A549 (cell line): ENCODE data around the gene NUCKS1. TPM values are rescaled to one million over a fixed set of nuclear protein-coding genes. Genes with fewer than 3 reads are reported as not detected.

Source experiments
- ATAC-seq, 2 experiments: fragments of 200-7000 bp in 1 of 2; fragments of >200 bp in 1 of 2; cut with Nextera tagmentation in 1 of 2; cut with Tn5 transposase in 1 of 2; 3 replicates each; pipeline versions ENCODE4 v1.8.0 to v1.9.1; 2018 to 2020; ENCODE audit warnings: mild to moderate bottlenecking in 1 of 2, moderate library complexity in 1 of 2
- CTCF ChIA-PET: fragments of 300-600 bp; sonication (Branson Sonifier 250); formaldehyde crosslinking; extraction: SDS; loops from one replicate; lab custom pipeline; 2021; ENCODE audit warnings: antibody characterized with exemption, inconsistent platforms; lab: Yijun Ruan, JAX
- POLR2A ChIA-PET: fragments of 350-600 bp; formaldehyde crosslinking; extraction: SDS; loops from one replicate; lab custom pipeline; 2021; ENCODE audit warnings: antibody characterized with exemption, inconsistent platforms; lab: Yijun Ruan, JAX
- DNase-seq, 2 experiments: peaks; one replicate each; pipeline versions ENCODE4 v3.0.0 to v3.0.0-alpha.2; 2011 to 2016; ENCODE audit warnings: low read depth in 1 of 2, low spot score in 1 of 2
- FAIRE-seq: peaks from 2 replicates; lab custom pipeline; 2011; peaks lifted over from hg19 to GRCh38; lab: Jason Lieb, UNC
- H3K27ac ChIP-seq, 2 experiments: fragments of >200 bp; sonication (Bioruptor Twin); formaldehyde crosslinking; 3 replicates each; pipeline ENCODE4 v1.5.1; 2016 to 2017
- H3K4me1 ChIP-seq: fragments of >200 bp; sonication (Bioruptor Twin); formaldehyde crosslinking; 3 replicates; pipeline ENCODE4 v1.6.1; 2016
- H3K4me2 ChIP-seq: fragments of >200 bp; sonication (Bioruptor Twin); formaldehyde crosslinking; 3 replicates; pipeline ENCODE4 v1.6.1; 2016
- H3K4me3 ChIP-seq: fragments of >200 bp; sonication (Bioruptor Twin); formaldehyde crosslinking; 3 replicates; pipeline ENCODE4 v1.5.1; 2016
- H3K9me3 ChIP-seq: fragments of >200 bp; sonication (Bioruptor Twin); formaldehyde crosslinking; 3 replicates; pipeline ENCODE4 v1.6.1; 2016
- BHLHE40 ChIP-seq: IDR thresholded peaks from 2 replicates; pipeline ENCODE4 v1.6.1; 2012; ENCODE audit warnings: low read depth, low read length, inconsistent platforms
- CBX2 ChIP-seq: fragments of 200-600 bp; sonication (generic); IDR thresholded peaks from 2 replicates; pipeline ENCODE4 v1.6.1; 2016; ENCODE audit warnings: low read depth, mild to moderate bottlenecking, borderline replicate concordance
- EHF ChIP-seq: fragments of 250-450 bp; sonication (Bioruptor Pico); IDR thresholded peaks from 2 replicates; pipeline ENCODE4 v1.5.0; 2020; ENCODE audit warnings: mild to moderate bottlenecking
- EHMT2 ChIP-seq: fragments of 200-600 bp; sonication (generic); IDR thresholded peaks from 2 replicates; pipeline ENCODE4 v1.6.1; 2016; ENCODE audit warnings: antibody characterized with exemption, low read depth, mild to moderate bottlenecking, moderate library complexity
- EP300 ChIP-seq, 2 experiments: fragments of >200 bp; sonication (Bioruptor Twin); formaldehyde crosslinking; IDR thresholded peaks; 2 replicates in 1 of 2; 3 replicates in 1 of 2; pipeline ENCODE4 v1.6.1; 2016 to 2017
- ESRRA ChIP-seq: fragments of 150-350 bp; IDR thresholded peaks from 2 replicates; pipeline ENCODE4 v1.6.1; 2014; ENCODE audit warnings: mild to moderate bottlenecking, low read length, borderline replicate concordance
- FOSB ChIP-seq: fragments of 250-450 bp; sonication (Bioruptor Pico); IDR thresholded peaks from 2 replicates; pipeline ENCODE4 v1.5.0; 2020; ENCODE audit warnings: mild to moderate bottlenecking, moderate library complexity
- FOSL2 ChIP-seq, 2 experiments: fragments of 450-650 bp in 1 of 2; fragments of >200 bp in 1 of 2; sonication (Bioruptor Twin) in 1 of 2; formaldehyde crosslinking; IDR thresholded peaks; 2 replicates each; pipeline versions ENCODE4 v1.5.0 to v1.6.1; 2016 to 2020; ENCODE audit warnings: mild to moderate bottlenecking in 1 of 2, moderate library complexity in 1 of 2
- GATA3 ChIP-seq: IDR thresholded peaks from 2 replicates; pipeline ENCODE4 v1.6.1; 2012; ENCODE audit warnings: borderline replicate concordance
- HDAC2 ChIP-seq: fragments of 200-600 bp; sonication (generic); IDR thresholded peaks from 2 replicates; pipeline ENCODE4 v1.6.1; 2016
- HOXA7 ChIP-seq: fragments of 250-450 bp; sonication (Bioruptor Pico); IDR thresholded peaks from 2 replicates; pipeline ENCODE4 v1.5.0; 2020; ENCODE audit warnings: mild to moderate bottlenecking, moderate library complexity
- HOXB13 ChIP-seq: fragments of 250-450 bp; sonication (Bioruptor Pico); IDR thresholded peaks from 2 replicates; pipeline ENCODE4 v1.5.0; 2020; ENCODE audit warnings: low read depth, mild to moderate bottlenecking, moderate library complexity
- KDM1A ChIP-seq: fragments of 200-600 bp; sonication (generic); IDR thresholded peaks from 2 replicates; pipeline ENCODE4 v1.6.1; 2016; ENCODE audit warnings: low read depth, mild to moderate bottlenecking
- MAFK ChIP-seq: fragments of 450-650 bp; IDR thresholded peaks from 2 replicates; pipeline ENCODE4 v1.6.1; 2014; ENCODE audit not compliant: partially characterized antibody
- MAX ChIP-seq: IDR thresholded peaks from 2 replicates; pipeline ENCODE4 v1.6.1; 2012
- PHF8 ChIP-seq: fragments of 200-600 bp; sonication (generic); IDR thresholded peaks from 2 replicates; pipeline ENCODE4 v1.6.1; 2016; ENCODE audit warnings: low read depth, mild to moderate bottlenecking, antibody characterized with exemption, moderate library complexity, borderline replicate concordance
- POLR2A ChIP-seq: IDR thresholded peaks from 2 replicates; pipeline ENCODE4 v1.6.1; 2012; ENCODE audit warnings: mild to moderate bottlenecking, low read length
- RCOR1 ChIP-seq: fragments of 150-350 bp; IDR thresholded peaks from 2 replicates; pipeline ENCODE4 v1.6.1; 2014; ENCODE audit warnings: antibody characterized with exemption, low read length, low read depth
- RFX5 ChIP-seq: fragments of 450-650 bp; IDR thresholded peaks from 2 replicates; pipeline ENCODE4 v1.7.1; 2014; ENCODE audit warnings: antibody characterized with exemption, mild to moderate bottlenecking, moderate library complexity
- SMC3 ChIP-seq: fragments of >200 bp; sonication (Bioruptor Twin); formaldehyde crosslinking; IDR thresholded peaks from 3 replicates; pipeline ENCODE4 v1.6.1; 2018; ENCODE audit warnings: inconsistent platforms
- SREBF2 ChIP-seq: fragments of 450-650 bp; IDR thresholded peaks from 2 replicates; pipeline ENCODE4 v1.6.1; 2014; ENCODE audit warnings: mild to moderate bottlenecking, moderate library complexity
- ZC3H11A ChIP-seq: fragments of 450-650 bp; IDR thresholded peaks from 2 replicates; pipeline ENCODE4 v1.6.1; 2014; ENCODE audit warnings: antibody characterized with exemption, mild to moderate bottlenecking
- ZFP36 ChIP-seq: fragments of 450-650 bp; IDR thresholded peaks from 2 replicates; pipeline ENCODE4 v1.6.1; 2014; ENCODE audit warnings: borderline replicate concordance; ENCODE audit not compliant: partially characterized antibody
- ZNF302 ChIP-seq: fragments of 250-450 bp; sonication (Bioruptor Pico); IDR thresholded peaks from 2 replicates; pipeline ENCODE4 v1.9.0; 2021; ENCODE audit warnings: inconsistent platforms, mild to moderate bottlenecking, moderate library complexity
- ZSCAN20 ChIP-seq: fragments of 250-450 bp; sonication (Bioruptor Pico); IDR thresholded peaks from 2 replicates; pipeline ENCODE4 v1.8.0; 2022; ENCODE audit warnings: mild to moderate bottlenecking, moderate library complexity
- WGBS: methylation state at CpG from one replicate; pipeline ENCODE4 v1.1.6; 2017; ENCODE audit errors: missing lambda C conversion rate; 5-methylcytosine and 5-hydroxymethylcytosine counted together
- polyA plus RNA-seq, 4 experiments: library from polyadenylated mRNA; depleted of rRNA in 3 of 4; stranded (reverse); fragments of >200 nt; fragmentation: RNase III in 1 of 4; extraction: RNeasy Plus Mini Kit Qiagen cat#74134 plus additional on column Dnase treatment in 1 of 4; gene quantifications; 2 replicates in 3 of 4; 3 replicates in 1 of 4; pipeline ENCODE4 v1.2.3, GENCODE V29; 2011 to 2017
- TF ChIP-seq, protein P1 (sequence below): IDR thresholded peaks from 2 replicates; pipeline ENCODE4 v1.6.1; 2012
- TF ChIP-seq, protein P2 (sequence below): IDR thresholded peaks from 2 replicates; pipeline ENCODE4 v1.6.1; 2012; ENCODE audit warnings: low read depth, borderline replicate concordance

The NUCKS1 gene
- polyA plus RNA-seq, 2 of the 4 experiments (the other 2 are of a cell fraction): 141 to 190 TPM

- TF ChIP-seq ZSCAN20 (CRISPR knock-in tag): no peak
- no peak for TF ChIP-seq HDAC2
- TF ChIP-seq SREBF2: no peak
- no peak for TF ChIP-seq GATA3
- TF ChIP-seq ESRRA: no peak
- no peak for TF ChIP-seq MAX
- no peak for TF ChIP-seq SMC3
- TF ChIP-seq FOSB: no peak
- no peak for TF ChIP-seq PHF8
- TF ChIP-seq EP300 (IDR thresholded peaks at IDR 0.05): no peak
- TF ChIP-seq, protein P1, sequence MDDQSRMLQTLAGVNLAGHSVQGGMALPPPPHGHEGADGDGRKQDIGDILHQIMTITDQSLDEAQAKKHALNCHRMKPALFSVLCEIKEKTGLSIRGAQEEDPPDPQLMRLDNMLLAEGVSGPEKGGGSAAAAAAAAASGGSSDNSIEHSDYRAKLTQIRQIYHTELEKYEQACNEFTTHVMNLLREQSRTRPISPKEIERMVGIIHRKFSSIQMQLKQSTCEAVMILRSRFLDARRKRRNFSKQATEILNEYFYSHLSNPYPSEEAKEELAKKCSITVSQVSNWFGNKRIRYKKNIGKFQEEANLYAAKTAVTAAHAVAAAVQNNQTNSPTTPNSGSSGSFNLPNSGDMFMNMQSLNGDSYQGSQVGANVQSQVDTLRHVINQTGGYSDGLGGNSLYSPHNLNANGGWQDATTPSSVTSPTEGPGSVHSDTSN: no peak
- TF ChIP-seq RCOR1: no peak
- TF ChIP-seq EHMT2: no peak
- TF ChIP-seq, protein P2, sequence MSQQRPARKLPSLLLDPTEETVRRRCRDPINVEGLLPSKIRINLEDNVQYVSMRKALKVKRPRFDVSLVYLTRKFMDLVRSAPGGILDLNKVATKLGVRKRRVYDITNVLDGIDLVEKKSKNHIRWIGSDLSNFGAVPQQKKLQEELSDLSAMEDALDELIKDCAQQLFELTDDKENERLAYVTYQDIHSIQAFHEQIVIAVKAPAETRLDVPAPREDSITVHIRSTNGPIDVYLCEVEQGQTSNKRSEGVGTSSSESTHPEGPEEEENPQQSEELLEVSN: no peak
- no peak for TF ChIP-seq HOXA7 (CRISPR knock-in tag)
Measured at GRCh38 chr1:205786601-205787000, 36.6 kb upstream of the NUCKS1 start.

GRCh38 chr1:205785446-205785845, 35.5 kb upstream of the NUCKS1 start:
- DNase-seq (no peak), FAIRE-seq (no peak), ATAC-seq (no peak)
- no peak overlapping the region for H3K27ac ChIP-seq
- H3K4me2 ChIP-seq: no peak overlapping the region
- no peaks in the 10 kb centered on the region for H3K4me1 ChIP-seq
- TF ChIP-seq ZFP36 (no peak), POLR2A (no peak), ZSCAN20 (CRISPR knock-in tag) (no peak), RFX5 (no peak), EHF (no peak), BHLHE40 (no peak), RCOR1 (no peak), CBX2 (no peak), HDAC2 (no peak), FOSL2 (IDR thresholded peaks at IDR 0.05) (no peak), FOSL2 (CRISPR knock-in tag; IDR thresholded peaks at IDR 0.05) (no peak), EHMT2 (no peak), HOXB13 (no peak), MAFK (no peak), ZNF302 (CRISPR knock-in tag) (no peak), KDM1A (no peak), ZC3H11A (no peak)
- H3K9me3 ChIP-seq: no peaks in the 10 kb centered on the region
- ChIA-PET POLR2A (no interaction called here), CTCF (interaction anchor here (1.0 to 17.3 kb wide), 7 partner anchors 11 to 197 kb away, joined by 3 to 371 read pairs (median 4); no protein-coding TSS in a partner anchor)
- no peak overlapping the region for H3K4me3 ChIP-seq
- WGBS: 86% methylated on average over 9 of the region's 9 CpGs

More at GRCh38 chr1:205786601-205787000, 36.6 kb upstream of the NUCKS1 start:
- Histone ChIP-seq H3K4me3 (no peak overlapping the region), H3K9me3 (no peaks in the 10 kb centered on the region), H3K4me1 (no peaks in the 10 kb centered on the region), H3K4me2 (no peak overlapping the region), H3K27ac (no peak overlapping the region)
- no peak for FAIRE-seq
- no peak for ATAC-seq
- POLR2A ChIA-PET: no interaction called here
- no peak for DNase-seq
- WGBS: 51% methylated on average over 4 of the region's 4 CpGs
- CTCF ChIA-PET: interaction anchor here (0.6 to 17.3 kb wide), 3 partner anchors 15 to 195 kb away, joined by 3 to 371 read pairs (median 3); no protein-coding TSS in a partner anchor
